Activated CD8-positive, alpha-beta memory T cell treated with anti-CD3 and anti-CD28 coated beads for 24 hours (primary cell): Measurements from ENCODE around the gene GPR101.
"Not testable (repeated sequence)": the region's sequence is repeated elsewhere in the genome, so short reads cannot be mapped to it uniquely, and the experiment has no call there.

Experiments
- DNase-seq: peaks from one replicate; pipeline ENCODE4 v3.0.0-alpha.2; 2020

The GPR101 gene

GRCh38 chrX:137025930-137026329 is 7.9 kb downstream of the GPR101 start:
- DNase-seq, result no peak

- DNase-seq, result not testable (repeated sequence)
Observed at GRCh38 chrX:137000236-137000635, 33.6 kb downstream of the GPR101 start.

- no peak for DNase-seq
Observed at GRCh38 chrX:136999024-136999423, 34.8 kb downstream of the GPR101 start.
